ENCODE data around the gene AP1S1.
"Not testable (repeated sequence)": the region's sequence is repeated elsewhere in the genome, so short reads cannot be mapped to it uniquely, and the experiment has no call there.

AP1S1 gene

GRCh38 chr7:101124376-101125056, 29.8 kb upstream of the AP1S1 start:
- in situ Hi-C loops (cut with MboI; ENCODE audit: low sequenced_read_pairs) = no loop called here

GRCh38 chr7:101125989-101126650, 28.2 kb upstream of the AP1S1 start:
- in situ Hi-C loops (cut with MboI; ENCODE audit: low sequenced_read_pairs) = no loop called here

GRCh38 chr7:101126651-101127459, 27.4 kb upstream of the AP1S1 start, which contains the start of gene SERPINE1:
Gene SERPINE1 (plus strand): TSS chr7:101127104. CDS start chr7:101128394, 1,290 bp downstream.
- in situ Hi-C loops (cut with MboI; ENCODE audit: low sequenced_read_pairs) = no loop called here

- in situ Hi-C loops (cut with MboI; ENCODE audit: low sequenced_read_pairs) = no loop called here
These were observed 26.7 kb upstream of the AP1S1 start for GRCh38 chr7:101127460-101128039.

- in situ Hi-C loops (cut with MboI; ENCODE audit: low sequenced_read_pairs) = no loop called here
These were observed 26.0 kb upstream of the AP1S1 start for GRCh38 chr7:101128040-101128834.

- in situ Hi-C loops (cut with MboI; ENCODE audit: low sequenced_read_pairs) = no loop called here
These were observed 24.6 kb upstream of the AP1S1 start for GRCh38 chr7:101129603-101130117.

GRCh38 chr7:101132626-101133600, 21.4 kb upstream of the AP1S1 start:
- in situ Hi-C loops (cut with MboI; ENCODE audit: low sequenced_read_pairs) = not testable (repeated sequence)

DNA sequence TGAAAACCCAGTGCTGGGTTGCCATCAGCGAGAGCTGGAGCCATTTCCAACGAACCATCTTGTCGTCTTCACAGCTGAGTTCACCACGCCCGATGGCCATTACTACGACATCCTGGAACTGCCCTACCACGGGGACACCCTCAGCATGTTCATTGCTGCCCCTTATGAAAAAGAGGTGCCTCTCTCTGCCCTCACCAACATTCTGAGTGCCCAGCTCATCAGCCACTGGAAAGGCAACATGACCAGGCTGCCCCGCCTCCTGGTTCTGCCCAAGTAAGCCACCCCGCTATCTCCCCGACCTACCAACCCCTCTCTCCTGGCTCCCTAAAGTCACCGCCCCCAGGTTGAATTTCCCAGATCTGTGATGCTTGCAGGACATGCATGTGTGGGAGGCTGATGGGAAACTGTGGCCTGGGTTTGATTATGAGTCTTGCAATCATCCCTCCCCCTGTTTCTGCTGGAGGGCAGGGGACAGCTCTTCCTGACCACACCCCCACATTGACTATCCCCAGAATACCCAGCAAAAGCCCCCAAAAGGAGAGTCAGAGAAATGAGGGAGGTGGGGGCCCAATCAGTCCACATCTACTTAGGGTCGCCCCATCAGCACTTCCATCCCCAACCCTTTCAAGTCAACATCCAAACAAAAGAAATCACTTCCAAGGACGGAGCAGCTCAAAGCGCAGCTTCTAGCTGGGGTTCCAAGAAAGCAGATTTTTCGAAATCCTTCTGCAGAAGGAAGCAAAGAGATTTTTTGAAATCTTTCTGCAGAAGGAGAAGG, 20.5 kb upstream of the AP1S1 start:
- in situ Hi-C loops (cut with MboI; ENCODE audit: low sequenced_read_pairs) = no loop called here

DNA sequence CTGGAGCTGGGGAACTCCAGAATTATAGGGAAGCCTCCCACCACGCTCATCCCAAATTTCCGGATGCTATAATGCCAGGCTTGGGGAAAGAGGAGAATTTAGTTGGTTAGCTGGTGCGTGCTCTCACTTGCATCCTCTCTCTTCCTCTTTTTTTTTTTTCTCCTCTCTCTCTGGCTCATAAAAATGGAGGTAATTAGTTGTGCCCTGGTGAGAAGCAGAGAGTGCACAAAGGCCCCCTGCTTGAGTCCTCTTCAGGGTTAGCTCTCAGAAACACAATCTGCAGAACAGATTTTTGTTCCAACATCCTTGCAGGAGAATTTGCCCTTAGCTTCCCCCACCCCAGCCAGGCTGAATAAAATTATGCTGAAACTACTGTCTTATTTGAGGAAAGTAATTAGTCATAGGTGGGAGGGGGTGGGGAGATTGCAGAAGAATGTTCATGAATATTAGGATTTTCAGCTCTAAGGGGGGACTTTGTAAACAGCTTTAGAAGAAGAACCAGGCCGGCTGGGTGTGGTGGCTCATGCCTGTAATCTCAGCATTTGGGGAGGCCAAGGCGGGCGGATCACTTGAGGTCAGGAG, 19.8 kb upstream of the AP1S1 start:
- in situ Hi-C loops (cut with MboI; ENCODE audit: low sequenced_read_pairs) = no loop called here

GRCh38 chr7:101137651-101138212, 16.5 kb upstream of the AP1S1 start:
- in situ Hi-C loops (cut with MboI; ENCODE audit: low sequenced_read_pairs) = no loop called here

DNA sequence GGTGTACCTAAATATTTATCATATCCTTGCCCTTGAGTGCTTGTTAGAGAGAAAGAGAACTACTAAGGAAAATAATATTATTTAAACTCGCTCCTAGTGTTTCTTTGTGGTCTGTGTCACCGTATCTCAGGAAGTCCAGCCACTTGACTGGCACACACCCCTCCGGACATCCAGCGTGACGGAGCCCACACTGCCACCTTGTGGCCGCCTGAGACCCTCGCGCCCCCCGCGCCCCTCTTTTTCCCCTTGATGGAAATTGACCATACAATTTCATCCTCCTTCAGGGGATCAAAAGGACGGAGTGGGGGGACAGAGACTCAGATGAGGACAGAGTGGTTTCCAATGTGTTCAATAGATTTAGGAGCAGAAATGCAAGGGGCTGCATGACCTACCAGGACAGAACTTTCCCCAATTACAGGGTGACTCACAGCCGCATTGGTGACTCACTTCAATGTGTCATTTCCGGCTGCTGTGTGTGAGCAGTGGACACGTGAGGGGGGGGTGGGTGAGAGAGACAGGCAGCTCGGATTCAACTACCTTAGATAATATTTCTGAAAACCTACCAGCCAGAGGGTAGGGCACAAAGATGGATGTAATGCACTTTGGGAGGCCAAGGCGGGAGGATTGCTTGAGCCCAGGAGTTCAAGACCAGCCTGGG, 15.9 kb upstream of the AP1S1 start:
- in situ Hi-C loops (cut with MboI; ENCODE audit: low sequenced_read_pairs) = no loop called here

DNA sequence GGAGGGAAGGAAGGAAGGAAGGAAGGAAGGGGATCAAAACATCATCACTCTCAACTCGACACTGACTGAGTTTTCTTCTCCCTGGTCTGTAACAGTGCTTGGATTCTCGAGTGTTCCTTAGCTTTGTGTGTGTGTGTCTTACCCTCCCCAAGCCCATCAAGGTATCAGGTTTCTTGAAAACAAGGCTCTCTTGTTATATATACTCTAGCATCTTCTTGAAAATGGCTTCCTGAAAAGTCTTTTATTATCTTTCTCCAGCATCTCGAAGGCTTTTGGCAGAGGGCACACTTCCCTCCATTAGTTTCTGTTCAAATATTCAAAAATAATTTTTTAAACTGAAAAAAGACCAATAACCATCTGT, 14.0 kb upstream of the AP1S1 start:
- in situ Hi-C loops (cut with MboI; ENCODE audit: low sequenced_read_pairs) = no loop called here

DNA sequence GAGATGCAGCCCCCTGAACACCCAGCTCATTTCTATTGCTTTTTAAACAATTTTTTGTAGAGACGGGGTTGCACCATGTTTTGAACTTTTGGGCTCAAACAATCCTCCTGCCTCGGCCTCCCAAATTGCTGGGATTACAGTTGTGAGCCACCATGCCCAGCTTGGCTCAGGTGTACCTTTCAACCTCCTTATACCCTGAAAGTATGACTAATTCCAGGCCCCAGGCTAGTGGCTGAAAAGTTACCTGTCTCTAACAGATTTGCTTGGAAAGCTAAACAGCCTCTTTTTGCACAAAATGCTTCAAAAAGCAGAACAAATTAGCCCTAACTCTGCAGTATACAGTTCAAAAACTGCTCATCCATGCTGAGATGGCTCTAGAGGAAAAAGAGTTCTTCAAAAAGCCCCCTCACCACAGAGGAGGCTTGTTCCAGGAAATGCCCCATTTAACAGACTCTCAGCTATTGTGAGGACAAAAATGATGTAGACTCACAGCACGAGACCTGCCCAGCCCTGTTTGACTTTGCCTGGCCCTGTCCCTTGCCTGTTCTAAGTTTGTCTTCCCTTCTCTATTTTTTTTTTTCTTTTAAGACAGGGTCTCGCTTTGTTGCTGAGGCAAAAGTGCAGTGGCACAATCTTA, 13.4 kb upstream of the AP1S1 start:
- in situ Hi-C loops (cut with MboI; ENCODE audit: low sequenced_read_pairs) = no loop called here

GRCh38 chr7:101151908-101152651, 2.2 kb upstream of the AP1S1 start:
- in situ Hi-C loops (cut with MboI; ENCODE audit: low sequenced_read_pairs) = no loop called here

GRCh38 chr7:101154693-101155102, 422 bp downstream of the AP1S1 start:
- in situ Hi-C loops (cut with MboI; ENCODE audit: low sequenced_read_pairs) = no loop called here

DNA sequence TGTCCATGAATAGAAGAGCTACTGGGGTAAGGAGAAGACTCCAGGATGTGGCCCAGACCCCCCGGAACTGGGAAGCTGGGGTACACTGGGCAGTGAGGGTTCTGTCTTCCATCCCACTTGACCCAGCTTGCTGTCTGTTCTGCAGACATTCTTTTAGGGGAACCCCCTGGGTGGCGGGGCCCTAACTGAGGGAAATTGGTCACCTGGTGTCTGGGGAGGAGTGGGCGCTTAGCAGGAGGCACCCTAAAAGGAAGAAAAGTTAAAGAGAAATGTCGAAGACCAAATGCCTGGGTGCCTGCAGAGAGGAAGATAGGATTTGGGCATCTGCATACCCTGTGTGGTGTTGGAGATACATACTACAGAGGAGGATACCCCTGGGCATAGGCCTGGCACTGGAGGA, 1.0 kb downstream of the AP1S1 start:
- in situ Hi-C loops (cut with MboI; ENCODE audit: low sequenced_read_pairs) = no loop called here

All from hTERT RPE-1 (cell line).